OCI-LY7 (cell line): Measurements from ENCODE around the gene GZF1.

ENCODE experiments used
- EZH2phosphoT487 ChIP-seq: fragments of 200-600 bp; sonication (generic); IDR thresholded peaks from 2 replicates; pipeline ENCODE4 v1.6.1; 2018; ENCODE audit warnings: low read depth, borderline replicate concordance, mild to moderate bottlenecking, mixed run types, antibody characterized with exemption, low read length, moderate library complexity, mixed read lengths
- TF ChIP-seq, protein P1 (sequence below): fragments of 200-600 bp; sonication (generic); conservative IDR thresholded peaks from 2 replicates; pipeline ENCODE4 v1.5.1; 2014; ENCODE audit warnings: mild to moderate bottlenecking, antibody characterized with exemption, low read length, moderate library complexity, mixed read lengths

DNA sequence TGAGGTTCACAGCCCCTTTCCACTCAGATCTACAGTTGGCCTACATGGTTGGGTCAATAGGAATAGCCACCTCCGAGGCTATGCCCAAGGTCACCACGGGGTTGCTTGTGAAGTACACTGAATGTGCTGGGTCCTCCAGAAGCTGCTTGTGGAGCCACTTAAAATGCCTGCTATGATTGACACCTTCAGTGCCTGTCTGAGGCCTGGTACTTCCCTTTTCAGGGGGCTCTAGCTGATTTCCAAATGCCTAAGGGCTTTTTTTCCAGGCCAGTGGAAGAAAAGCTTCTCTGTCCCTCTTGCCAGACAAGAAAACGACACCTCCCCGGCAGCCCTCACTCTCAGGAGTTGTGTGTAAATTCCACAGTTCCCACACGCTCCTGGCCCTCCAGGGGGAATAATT, 17.6 kb upstream of the GZF1 start:
- TF ChIP-seq, protein P1, sequence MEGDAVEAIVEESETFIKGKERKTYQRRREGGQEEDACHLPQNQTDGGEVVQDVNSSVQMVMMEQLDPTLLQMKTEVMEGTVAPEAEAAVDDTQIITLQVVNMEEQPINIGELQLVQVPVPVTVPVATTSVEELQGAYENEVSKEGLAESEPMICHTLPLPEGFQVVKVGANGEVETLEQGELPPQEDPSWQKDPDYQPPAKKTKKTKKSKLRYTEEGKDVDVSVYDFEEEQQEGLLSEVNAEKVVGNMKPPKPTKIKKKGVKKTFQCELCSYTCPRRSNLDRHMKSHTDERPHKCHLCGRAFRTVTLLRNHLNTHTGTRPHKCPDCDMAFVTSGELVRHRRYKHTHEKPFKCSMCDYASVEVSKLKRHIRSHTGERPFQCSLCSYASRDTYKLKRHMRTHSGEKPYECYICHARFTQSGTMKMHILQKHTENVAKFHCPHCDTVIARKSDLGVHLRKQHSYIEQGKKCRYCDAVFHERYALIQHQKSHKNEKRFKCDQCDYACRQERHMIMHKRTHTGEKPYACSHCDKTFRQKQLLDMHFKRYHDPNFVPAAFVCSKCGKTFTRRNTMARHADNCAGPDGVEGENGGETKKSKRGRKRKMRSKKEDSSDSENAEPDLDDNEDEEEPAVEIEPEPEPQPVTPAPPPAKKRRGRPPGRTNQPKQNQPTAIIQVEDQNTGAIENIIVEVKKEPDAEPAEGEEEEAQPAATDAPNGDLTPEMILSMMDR = no peak
- TF ChIP-seq EZH2phosphoT487 = no peak
